GM23338 (cell line): ENCODE measurements around the gene MARCHF10. TPM values are rescaled to one million over a fixed set of nuclear protein-coding genes. Genes with fewer than 3 reads are reported as not detected.
A peak's percentile ranks its signal among the peaks of the same experiment; 100 is the strongest.

Experiments
- ATAC-seq: fragments of 200-7000 bp; cut with Tn5 transposase; 3 replicates; pipeline ENCODE4 v1.9.1; 2020
- DNase-seq: peaks from one replicate; pipeline ENCODE4 v3.0.0-alpha.2; 2015; ENCODE audit warnings: low spot score
- H2AFZ ChIP-seq: fragments of 200-600 bp; sonication (generic); 2 replicates; pipeline ENCODE4 v1.8.0; 2016; ENCODE audit warnings: antibody characterized with exemption, mild to moderate bottlenecking, moderate library complexity
- H3F3A ChIP-seq: fragments of 200-600 bp; sonication (generic); replicated peaks from 2 replicates; pipeline ENCODE4 v1.8.0; 2017; ENCODE audit warnings: antibody characterized with exemption, mixed run types, low read depth
- H3K27ac ChIP-seq: fragments of 200-600 bp; sonication (generic); 2 replicates; pipeline ENCODE4 v1.6.1; 2016; ENCODE audit warnings: low read depth
- H3K27me3 ChIP-seq: fragments of 200-600 bp; sonication (generic); 2 replicates; pipeline ENCODE4 v1.8.0; 2016; ENCODE audit warnings: mild to moderate bottlenecking, mixed run types, moderate library complexity; ENCODE audit not compliant: insufficient read depth
- H3K36me3 ChIP-seq: fragments of 200-600 bp; sonication (generic); 2 replicates; pipeline ENCODE4 v1.8.0; 2016; ENCODE audit warnings: mild to moderate bottlenecking; ENCODE audit not compliant: insufficient read depth
- H3K4me1 ChIP-seq: fragments of 200-600 bp; sonication (generic); 2 replicates; pipeline ENCODE4 v1.8.0; 2016; ENCODE audit warnings: mild to moderate bottlenecking, moderate library complexity; ENCODE audit not compliant: insufficient read depth
- H3K4me2 ChIP-seq: fragments of 200-600 bp; sonication (generic); 2 replicates; pipeline ENCODE4 v1.7.1; 2017; ENCODE audit warnings: mixed run types
- H3K4me3 ChIP-seq: fragments of 200-600 bp; sonication (generic); 2 replicates; pipeline ENCODE4 v1.6.1; 2016; ENCODE audit warnings: mixed run types
- H3K79me2 ChIP-seq: fragments of 200-600 bp; sonication (generic); replicated peaks from 2 replicates; pipeline ENCODE4 v1.8.0; 2017; ENCODE audit warnings: mild to moderate bottlenecking; ENCODE audit not compliant: insufficient read depth
- H3K9me2 ChIP-seq: fragments of 200-600 bp; sonication (generic); 2 replicates; pipeline ENCODE4 v1.8.0; 2017; ENCODE audit not compliant: insufficient read depth
- H4K20me1 ChIP-seq: fragments of 200-600 bp; sonication (generic); replicated peaks from 2 replicates; pipeline ENCODE4 v1.8.0; 2017; ENCODE audit warnings: mild to moderate bottlenecking; ENCODE audit not compliant: insufficient read depth
- H3K27ac Mint-ChIP-seq: 2 replicates; pipeline ENCODE4 v1.8.0; 2020; ENCODE audit warnings: inconsistent platforms, mild to moderate bottlenecking, moderate library complexity, mixed read lengths
- H3K27me3 Mint-ChIP-seq: 3 replicates; pipeline ENCODE4 v1.8.0; 2022; ENCODE audit warnings: low read depth, mild to moderate bottlenecking, moderate library complexity, mixed read lengths, inconsistent platforms; ENCODE audit not compliant: insufficient read depth, poor library complexity
- H3K36me3 Mint-ChIP-seq: 3 replicates; pipeline ENCODE4 v1.8.0; 2021; ENCODE audit warnings: low read depth, mild to moderate bottlenecking, inconsistent platforms, moderate library complexity, mixed read lengths
- H3K4me1 Mint-ChIP-seq: 3 replicates; pipeline ENCODE4 v1.8.0; 2020; ENCODE audit warnings: mild to moderate bottlenecking, inconsistent platforms, mixed read lengths
- H3K4me3 Mint-ChIP-seq: 3 replicates; pipeline ENCODE4 v1.8.0; 2021; ENCODE audit warnings: moderate library complexity, mild to moderate bottlenecking, inconsistent platforms, mixed read lengths
- H3K9me3 Mint-ChIP-seq: 3 replicates; pipeline ENCODE4 v1.8.0; 2020; ENCODE audit warnings: moderate library complexity, mild to moderate bottlenecking, inconsistent platforms, mixed read lengths
- EZH2 ChIP-seq: fragments of 200-600 bp; sonication (generic); IDR thresholded peaks from one replicate; pipeline ENCODE4 v1.8.0; 2017; ENCODE audit warnings: antibody characterized with exemption, mild to moderate bottlenecking, low read depth; ENCODE audit not compliant: unreplicated experiment
- EZH2phosphoT487 ChIP-seq: fragments of 200-600 bp; sonication (generic); IDR thresholded peaks from one replicate; pipeline ENCODE4 v1.8.1; 2018; ENCODE audit warnings: antibody characterized with exemption; ENCODE audit not compliant: unreplicated experiment
- STAT1 ChIP-seq: IDR thresholded peaks from one replicate; pipeline ENCODE4 v1.6.1; 2016; ENCODE audit warnings: antibody characterized with exemption; ENCODE audit not compliant: unreplicated experiment
- ZNF331 ChIP-seq: fragments of 250-450 bp; sonication (Bioruptor Pico); IDR thresholded peaks from 2 replicates; pipeline ENCODE4 v1.5.0; 2020; ENCODE audit warnings: low read depth, mild to moderate bottlenecking, moderate library complexity
- polyA plus RNA-seq: library from polyadenylated mRNA; unstranded; fragments of >200 nt; fragmentation: Nextera tagmentation; extraction: Ambion mirVana; gene quantifications from 2 replicates; pipeline ENCODE4 v1.2.1, GENCODE V29; 2016
- total RNA-seq: library from RNA; depleted of rRNA; stranded (reverse); fragments of >200 nt; shearing (Covaris generic); gene quantifications from 2 replicates; pipeline ENCODE4 v1.2.3, GENCODE V29; 2014
- TF ChIP-seq, protein P1 (sequence below), 2 experiments: fragments of 200-600 bp in 1 of 2; sonication (generic) in 1 of 2; conservative IDR thresholded peaks; 2 replicates each; pipeline versions ENCODE4 v1.5.1 to v1.6.1; 2016 to 2017; ENCODE audit warnings: antibody characterized with exemption in 2 of 2, low read depth in 2 of 2, mild to moderate bottlenecking in 2 of 2, moderate library complexity in 1 of 2
- TF ChIP-seq, protein P2 (sequence below): IDR thresholded peaks from 2 replicates; pipeline ENCODE4 v1.6.1; 2016; ENCODE audit warnings: antibody characterized with exemption

Gene MARCHF10
- total and polyA plus RNA-seq, 2 experiments from 2014 or later = 0.50 TPM; not detected in 1

DNA sequence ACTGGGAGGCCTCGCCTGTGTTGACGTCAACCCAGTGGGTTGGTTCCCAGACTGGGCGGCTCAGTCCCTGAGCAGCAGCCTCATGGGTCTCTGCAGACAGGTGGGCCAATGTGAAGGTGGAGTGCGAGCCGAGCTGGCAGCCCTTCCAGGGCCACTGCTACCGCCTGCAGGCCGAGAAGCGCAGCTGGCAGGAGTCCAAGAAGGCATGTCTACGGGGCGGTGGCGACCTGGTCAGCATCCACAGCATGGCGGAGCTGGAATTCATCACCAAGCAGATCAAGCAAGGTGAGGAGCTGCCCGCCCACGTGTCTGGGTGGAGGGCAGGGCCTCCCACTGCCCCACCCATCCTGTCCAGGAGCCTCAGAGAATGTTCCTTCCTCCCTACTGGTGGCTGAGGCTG lies 136.6 kb downstream of the MARCHF10 start:
- Histone ChIP-seq H3K36me3 (no peaks in the 10 kb centered on the region), H3K27me3 (no peaks in the 10 kb centered on the region), H4K20me1 (no peaks in the 10 kb centered on the region), H3K4me3 (no peak overlapping the region), H3K27ac (no peak overlapping the region), H3K9me2 (no peaks in the 10 kb centered on the region), H3K79me2 (no peaks in the 10 kb centered on the region), H3K4me2 (no peak overlapping the region), H3F3A (no peaks in the 10 kb centered on the region), H3K4me1 (no peaks in the 10 kb centered on the region), H2AFZ (no peak overlapping the region)
- ATAC-seq (no peak), DNase-seq (no peak)
- no peak overlapping the region for H3K4me3 Mint-ChIP-seq
- H3K9me3 Mint-ChIP-seq = no peaks in the 10 kb centered on the region
- H3K4me1 Mint-ChIP-seq = no peaks in the 10 kb centered on the region; the same call in 1 of the 3 replicates
- TF ChIP-seq, protein P1, sequence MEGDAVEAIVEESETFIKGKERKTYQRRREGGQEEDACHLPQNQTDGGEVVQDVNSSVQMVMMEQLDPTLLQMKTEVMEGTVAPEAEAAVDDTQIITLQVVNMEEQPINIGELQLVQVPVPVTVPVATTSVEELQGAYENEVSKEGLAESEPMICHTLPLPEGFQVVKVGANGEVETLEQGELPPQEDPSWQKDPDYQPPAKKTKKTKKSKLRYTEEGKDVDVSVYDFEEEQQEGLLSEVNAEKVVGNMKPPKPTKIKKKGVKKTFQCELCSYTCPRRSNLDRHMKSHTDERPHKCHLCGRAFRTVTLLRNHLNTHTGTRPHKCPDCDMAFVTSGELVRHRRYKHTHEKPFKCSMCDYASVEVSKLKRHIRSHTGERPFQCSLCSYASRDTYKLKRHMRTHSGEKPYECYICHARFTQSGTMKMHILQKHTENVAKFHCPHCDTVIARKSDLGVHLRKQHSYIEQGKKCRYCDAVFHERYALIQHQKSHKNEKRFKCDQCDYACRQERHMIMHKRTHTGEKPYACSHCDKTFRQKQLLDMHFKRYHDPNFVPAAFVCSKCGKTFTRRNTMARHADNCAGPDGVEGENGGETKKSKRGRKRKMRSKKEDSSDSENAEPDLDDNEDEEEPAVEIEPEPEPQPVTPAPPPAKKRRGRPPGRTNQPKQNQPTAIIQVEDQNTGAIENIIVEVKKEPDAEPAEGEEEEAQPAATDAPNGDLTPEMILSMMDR (conservative IDR thresholded peaks at IDR 0.05; ENCODE audit: low read depth in 2 of 2) = peak in 1 of 2 experiments; percentile 28; a peak in 2 of 4 replicates
- TF ChIP-seq ZNF331 = no peak
- no peaks in the 10 kb centered on the region; the same call in 2 of the 3 replicates for H3K36me3 Mint-ChIP-seq
- H3K27ac Mint-ChIP-seq = no peak overlapping the region
- H3K27me3 Mint-ChIP-seq = peaks cover 9% of the 10 kb centered on the region

DNA sequence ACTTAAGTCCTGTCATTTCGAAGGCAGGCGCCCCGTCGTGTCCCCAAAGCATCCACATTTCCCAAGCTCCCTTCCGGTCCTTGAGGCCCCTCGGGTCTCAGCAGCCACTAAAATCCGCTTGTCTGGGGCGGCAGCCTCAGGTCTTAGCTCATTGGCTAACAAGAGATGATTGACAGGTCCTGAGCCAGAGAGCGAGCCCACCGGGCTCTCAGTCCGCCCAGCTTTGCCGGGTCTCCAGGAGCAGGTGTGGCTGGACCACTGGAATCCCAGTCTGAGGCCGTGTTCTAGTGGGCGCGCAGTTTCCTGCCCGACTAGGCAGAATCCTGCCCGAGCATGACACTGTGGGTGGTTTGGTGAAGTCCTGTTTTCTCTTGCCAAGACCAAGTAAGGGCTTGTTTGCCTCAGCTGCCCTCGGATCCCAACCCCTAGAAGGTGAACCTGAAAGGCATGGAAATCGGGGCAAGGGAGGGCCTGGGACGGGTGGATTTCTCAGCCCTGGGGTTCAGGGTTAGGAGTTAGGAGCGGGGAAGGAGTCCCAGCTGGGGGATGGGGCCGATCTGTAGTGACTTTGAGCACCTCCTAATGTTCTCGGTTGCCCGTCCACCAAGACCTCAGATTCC lies 137.8 kb downstream of the MARCHF10 start:
- H3K4me1 Mint-ChIP-seq = peaks cover 2% of the 10 kb centered on the region; the same call in 2 of the 3 replicates

More for the DNA sequence above, 137.8 kb downstream of the MARCHF10 start:
- H2AFZ ChIP-seq = no peak overlapping the region
- H3K27me3 ChIP-seq = no peaks in the 10 kb centered on the region
- no peaks in the 10 kb centered on the region for H3F3A ChIP-seq
- no peak overlapping the region for H3K4me2 ChIP-seq
- no peaks in the 10 kb centered on the region for H3K4me1 ChIP-seq
- no peak for TF ChIP-seq STAT1
- TF ChIP-seq ZNF331 = no peak
- TF ChIP-seq, protein P2, sequence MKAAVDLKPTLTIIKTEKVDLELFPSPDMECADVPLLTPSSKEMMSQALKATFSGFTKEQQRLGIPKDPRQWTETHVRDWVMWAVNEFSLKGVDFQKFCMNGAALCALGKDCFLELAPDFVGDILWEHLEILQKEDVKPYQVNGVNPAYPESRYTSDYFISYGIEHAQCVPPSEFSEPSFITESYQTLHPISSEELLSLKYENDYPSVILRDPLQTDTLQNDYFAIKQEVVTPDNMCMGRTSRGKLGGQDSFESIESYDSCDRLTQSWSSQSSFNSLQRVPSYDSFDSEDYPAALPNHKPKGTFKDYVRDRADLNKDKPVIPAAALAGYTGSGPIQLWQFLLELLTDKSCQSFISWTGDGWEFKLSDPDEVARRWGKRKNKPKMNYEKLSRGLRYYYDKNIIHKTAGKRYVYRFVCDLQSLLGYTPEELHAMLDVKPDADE = no peak
- TF ChIP-seq EZH2 = no peak
- TF ChIP-seq EZH2phosphoT487 = no peak
- H4K20me1 ChIP-seq = no peaks in the 10 kb centered on the region
- ATAC-seq = peak; percentile 86
- peaks cover 9% of the 10 kb centered on the region for H3K27me3 Mint-ChIP-seq
- H3K79me2 ChIP-seq = no peaks in the 10 kb centered on the region
- no peaks in the 10 kb centered on the region; the same call in 2 of the 3 replicates for H3K36me3 Mint-ChIP-seq
- no peaks in the 10 kb centered on the region for H3K9me3 Mint-ChIP-seq
- no peak overlapping the region for H3K4me3 Mint-ChIP-seq
- no peak overlapping the region for H3K27ac ChIP-seq
- peak; percentile 84 for DNase-seq
- H3K9me2 ChIP-seq = no peaks in the 10 kb centered on the region
- no peak overlapping the region for H3K4me3 ChIP-seq
- no peak overlapping the region; the same call in 1 of the 2 replicates for H3K27ac Mint-ChIP-seq
- no peaks in the 10 kb centered on the region for H3K36me3 ChIP-seq
